GM12878 (cell line): ENCODE data around the gene C19orf81. TPM values are rescaled to one million over a fixed set of nuclear protein-coding genes. Genes with fewer than 3 reads are reported as not detected.

ENCODE experiments used
- ATAC-seq: fragments of 200-7000 bp; cut with Tn5 transposase; 3 replicates; pipeline ENCODE4 v1.9.1; 2020; ENCODE audit warnings: mild to moderate bottlenecking, moderate library complexity
- BruUV-seq: library from RNA; stranded (reverse); fragments of 400-500 nt; replicated peaks from 2 replicates; lab custom pipeline; 2021; lab: Mats Ljungman, UMichigan
- CTCF ChIA-PET: fragments of 300-600 bp; sonication (Branson Sonifier 250); formaldehyde crosslinking; extraction: SDS; loops from one replicate; lab custom pipeline; 2021; ENCODE audit warnings: inconsistent platforms; lab: Yijun Ruan, JAX
- POLR2A ChIA-PET: fragments of 350-600 bp; formaldehyde crosslinking; extraction: SDS; loops from one replicate; lab custom pipeline; 2021; ENCODE audit warnings: inconsistent platforms; lab: Charles Lee
- RAD21 ChIA-PET: fragments of 300-600 bp; sonication (Branson Sonifier 250); formaldehyde crosslinking; loops from one replicate; lab custom pipeline; 2023; ENCODE audit warnings: antibody characterized with exemption; ENCODE audit not compliant: unreplicated experiment; lab: Charles Lee
- SMC1A ChIA-PET: fragments of 300-600 bp; sonication (Branson Sonifier 250); formaldehyde crosslinking; loops from one replicate; lab custom pipeline; 2023; ENCODE audit not compliant: unreplicated experiment, uncharacterized antibody; lab: Charles Lee
- DNase-seq: peaks from one replicate; pipeline ENCODE4 v3.0.0-alpha.2; 2011; ENCODE audit warnings: low read depth, low spot score
- FAIRE-seq: peaks from 3 replicates; lab custom pipeline; 2011; peaks lifted over from hg19 to GRCh38; lab: Jason Lieb, UNC
- H2AFZ ChIP-seq: 2 replicates; pipeline ENCODE4 v1.6.0; 2011; ENCODE audit warnings: low read depth, low read length, control low read depth; ENCODE audit not compliant: control insufficient read depth
- H3K27ac ChIP-seq: 2 replicates; pipeline ENCODE4 v1.5.1; 2011; ENCODE audit warnings: control low read depth; ENCODE audit not compliant: control insufficient read depth, insufficient read depth
- H3K27me3 ChIP-seq, 2 experiments: replicated peaks in 1 of 2; 2 replicates each; pipeline versions ENCODE4 v1.6.0 to v1.6.1; 2011; ENCODE audit warnings: low read length in 1 of 2; ENCODE audit not compliant: control insufficient read depth in 2 of 2, insufficient read depth in 2 of 2
- H3K36me3 ChIP-seq, 2 experiments: 2 replicates each; pipeline ENCODE4 v1.5.1; 2011; ENCODE audit warnings: low read length in 1 of 2; ENCODE audit not compliant: control insufficient read depth in 2 of 2, insufficient read depth in 2 of 2
- H3K4me1 ChIP-seq: 2 replicates; pipeline ENCODE4 v1.6.1; 2011; ENCODE audit warnings: mild to moderate bottlenecking, low read length, moderate library complexity, mixed read lengths; ENCODE audit not compliant: control insufficient read depth, insufficient read depth
- H3K4me2 ChIP-seq: 2 replicates; pipeline ENCODE4 v1.6.0; 2011; ENCODE audit warnings: control low read depth; ENCODE audit not compliant: control insufficient read depth, insufficient read depth
- H3K4me3 ChIP-seq: fragments of 200-600 bp; sonication (generic); 2 replicates; pipeline ENCODE4 v1.5.1; 2016
- H3K79me2 ChIP-seq: 2 replicates; pipeline ENCODE4 v1.6.0; 2011; ENCODE audit warnings: low read length; ENCODE audit not compliant: control insufficient read depth, insufficient read depth
- H3K9ac ChIP-seq: 2 replicates; pipeline ENCODE4 v1.8.0; 2011; ENCODE audit warnings: low read length, control low read depth, mixed read lengths; ENCODE audit not compliant: control insufficient read depth, insufficient read depth
- H3K9me3 ChIP-seq: replicated peaks from 3 replicates; pipeline ENCODE4 v1.5.1; 2011; ENCODE audit warnings: mild to moderate bottlenecking, low read length; ENCODE audit not compliant: control insufficient read depth, insufficient read depth
- H4K20me1 ChIP-seq: 2 replicates; pipeline ENCODE4 v1.6.0; 2011; ENCODE audit not compliant: control insufficient read depth, insufficient read depth
- FOXK2 ChIP-seq: fragments of 450-650 bp; IDR thresholded peaks from 2 replicates; pipeline ENCODE4 v1.6.1; 2017; ENCODE audit warnings: mild to moderate bottlenecking, moderate library complexity
- JUND ChIP-seq: IDR thresholded peaks from 2 replicates; pipeline ENCODE4 v1.6.1; 2012; ENCODE audit warnings: low read depth, mild to moderate bottlenecking, low read length, improper control_type of control experiment, moderate library complexity
- NFYA ChIP-seq: IDR thresholded peaks from 2 replicates; pipeline ENCODE4 v1.6.1; 2011; ENCODE audit warnings: low read depth, mild to moderate bottlenecking, low read length, improper control_type of control experiment, borderline replicate concordance
- NRF1 ChIP-seq: conservative IDR thresholded peaks from 2 replicates; pipeline ENCODE4 v1.6.1; 2011; ENCODE audit warnings: mild to moderate bottlenecking, low read depth, low read length, improper control_type of control experiment
- PAX8 ChIP-seq: fragments of 450-650 bp; IDR thresholded peaks from 2 replicates; pipeline ENCODE4 v1.6.1; 2017; ENCODE audit warnings: mild to moderate bottlenecking, moderate library complexity
- RAD21 ChIP-seq: IDR thresholded peaks from 2 replicates; pipeline ENCODE4 v1.6.1; 2011; ENCODE audit warnings: mild to moderate bottlenecking, low read depth, low read length, moderate library complexity; ENCODE audit not compliant: insufficient read depth
- RFX5 ChIP-seq: IDR thresholded peaks from 2 replicates; pipeline ENCODE4 v1.6.1; 2011; ENCODE audit warnings: low read depth, low read length, improper control_type of control experiment
- RUNX3 ChIP-seq: IDR thresholded peaks from 2 replicates; pipeline ENCODE4 v1.6.1; 2012; ENCODE audit warnings: low read length, inconsistent platforms
- SP1 ChIP-seq: IDR thresholded peaks from one replicate; pipeline ENCODE4 v1.6.1; 2011; ENCODE audit warnings: low read depth, low read length
- SUZ12 ChIP-seq: fragments of 200-600 bp; sonication (generic); IDR thresholded peaks from one replicate; pipeline ENCODE4 v1.6.1; 2018; ENCODE audit warnings: antibody characterized with exemption, mild to moderate bottlenecking; ENCODE audit not compliant: unreplicated experiment
- ZSCAN29 ChIP-seq: fragments of 450-650 bp; IDR thresholded peaks from 2 replicates; pipeline ENCODE4 v1.6.1; 2017; ENCODE audit warnings: mild to moderate bottlenecking, moderate library complexity
- WGBS: methylation state at CpG from one replicate; pipeline ENCODE4 v1.1.6; 2016; ENCODE audit warnings: low lambda C conversion rate; ENCODE audit not compliant: insufficient replicate concordance, insufficient coverage; ENCODE audit errors: missing lambda C conversion rate; 5-methylcytosine and 5-hydroxymethylcytosine counted together
- in situ Hi-C: fragments of 300-500 bp; cut with MboI; formaldehyde crosslinking; loops from 9 replicates; pipeline ENCODE4 v1.14.3; 2018; ENCODE audit warnings: mixed read lengths
- intact Hi-C: fragments of 100-400 bp; cut with micrococcal nuclease; formaldehyde crosslinking; loops from one replicate; pipeline ENCODE4 v1.14.2; 2022; ENCODE audit not compliant: unreplicated experiment
- polyA plus RNA-seq, 11 experiments: library from polyadenylated mRNA; depleted of rRNA in 4 of 11; unstranded in 6 of 11; stranded (reverse) in 5 of 11; fragments of >200 nt; fragmentation: Nextera tagmentation in 4 of 11; fragmentation: Illumina TruSeq in 1 of 11; extraction: Ambion mirVana in 4 of 11; extraction: Trizol in 1 of 11; gene quantifications; 1 replicate in 1 of 11; 2 replicates in 10 of 11; pipeline versions ENCODE4 v1.2.1 to v1.2.3, GENCODE V29; 2011 to 2016; ENCODE audit warnings: inconsistent platforms in 2 of 11, missing spikeins in 2 of 11, low read depth in 1 of 11
- total RNA-seq, 4 experiments: library from RNA; depleted of rRNA in 3 of 4; stranded (reverse); fragments of >200 nt in 3 of 4; fragmentation: Illumina TruSeq in 1 of 4; extraction: Trizol in 1 of 4; gene quantifications; 2 replicates each; pipeline versions ENCODE4 v1.2.1 to v1.2.3, GENCODE V29; 2013 to 2021
- TF ChIP-seq, protein P1 (sequence below): IDR thresholded peaks from 2 replicates; pipeline ENCODE4 v1.6.1; 2012; ENCODE audit warnings: improper control_type of control experiment, low read depth, low read length; ENCODE audit not compliant: insufficient replicate concordance
- TF ChIP-seq, protein P2 (sequence below): IDR thresholded peaks from 2 replicates; pipeline ENCODE4 v1.6.1; 2011; ENCODE audit warnings: borderline replicate concordance, low read depth, mild to moderate bottlenecking, moderate library complexity, low read length; ENCODE audit not compliant: insufficient read depth, poor library complexity, severe bottlenecking

Gene C19orf81
- total and polyA plus RNA-seq, 10 of the 15 experiments (the other 5 are each of a cell fraction or from before 2014, with no cell fraction given): 0.69 TPM; not detected in 9

DNA sequence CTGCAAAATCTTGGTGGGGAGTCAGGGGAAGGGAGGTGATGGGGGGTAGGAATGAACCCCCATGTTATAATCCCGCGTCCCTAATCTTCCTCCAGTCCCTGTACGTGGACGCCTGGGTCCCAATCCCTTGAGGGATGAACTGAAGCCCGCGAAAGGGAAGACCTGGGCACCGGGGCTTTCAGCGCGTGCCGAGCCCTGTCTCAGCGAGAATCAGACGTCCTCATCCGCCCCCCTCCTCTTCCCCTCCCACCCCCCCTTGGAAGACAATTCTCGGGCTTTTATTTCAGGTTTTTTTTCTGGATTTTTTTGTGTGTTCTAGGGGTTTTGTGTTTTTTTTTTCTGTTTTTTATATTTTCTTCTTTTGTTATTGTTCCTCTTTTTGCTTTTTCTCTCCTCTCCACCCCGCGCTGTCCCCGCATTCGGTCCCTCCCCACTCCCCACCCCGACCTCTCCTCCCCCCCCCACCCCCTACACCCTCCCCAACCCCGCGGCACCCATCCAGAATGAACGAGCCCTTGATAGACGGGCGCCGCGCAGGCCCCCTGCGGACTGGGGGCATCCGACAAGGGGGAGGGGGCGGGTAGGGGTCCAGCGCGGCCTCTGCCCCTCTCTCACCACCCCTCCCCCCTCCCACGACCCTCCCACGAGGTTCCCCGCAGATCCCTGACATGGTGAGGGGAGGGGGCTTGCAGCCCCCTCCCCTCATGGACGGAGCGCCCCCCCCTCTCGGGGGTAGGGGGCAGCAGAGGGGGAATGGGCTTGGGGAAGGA lies 10.3 kb downstream of the C19orf81 start:
- Histone ChIP-seq H3K4me3 (no peak overlapping the region), H3K4me1 (no peaks in the 10 kb centered on the region), H3K9ac (no peak overlapping the region), H3K36me3 (no peaks in the 10 kb centered on the region), H3K27me3 (no peaks in the 10 kb centered on the region), H3K27ac (no peak overlapping the region)
- ChIA-PET CTCF (interaction anchor here (0.6 kb wide), 1 partner anchor 10 kb away, joined by 4 read pairs; no protein-coding TSS in a partner anchor), SMC1A (no interaction called here)
- FAIRE-seq: no peak
- intact Hi-C loops: no loop called here
- TF ChIP-seq, protein P1, sequence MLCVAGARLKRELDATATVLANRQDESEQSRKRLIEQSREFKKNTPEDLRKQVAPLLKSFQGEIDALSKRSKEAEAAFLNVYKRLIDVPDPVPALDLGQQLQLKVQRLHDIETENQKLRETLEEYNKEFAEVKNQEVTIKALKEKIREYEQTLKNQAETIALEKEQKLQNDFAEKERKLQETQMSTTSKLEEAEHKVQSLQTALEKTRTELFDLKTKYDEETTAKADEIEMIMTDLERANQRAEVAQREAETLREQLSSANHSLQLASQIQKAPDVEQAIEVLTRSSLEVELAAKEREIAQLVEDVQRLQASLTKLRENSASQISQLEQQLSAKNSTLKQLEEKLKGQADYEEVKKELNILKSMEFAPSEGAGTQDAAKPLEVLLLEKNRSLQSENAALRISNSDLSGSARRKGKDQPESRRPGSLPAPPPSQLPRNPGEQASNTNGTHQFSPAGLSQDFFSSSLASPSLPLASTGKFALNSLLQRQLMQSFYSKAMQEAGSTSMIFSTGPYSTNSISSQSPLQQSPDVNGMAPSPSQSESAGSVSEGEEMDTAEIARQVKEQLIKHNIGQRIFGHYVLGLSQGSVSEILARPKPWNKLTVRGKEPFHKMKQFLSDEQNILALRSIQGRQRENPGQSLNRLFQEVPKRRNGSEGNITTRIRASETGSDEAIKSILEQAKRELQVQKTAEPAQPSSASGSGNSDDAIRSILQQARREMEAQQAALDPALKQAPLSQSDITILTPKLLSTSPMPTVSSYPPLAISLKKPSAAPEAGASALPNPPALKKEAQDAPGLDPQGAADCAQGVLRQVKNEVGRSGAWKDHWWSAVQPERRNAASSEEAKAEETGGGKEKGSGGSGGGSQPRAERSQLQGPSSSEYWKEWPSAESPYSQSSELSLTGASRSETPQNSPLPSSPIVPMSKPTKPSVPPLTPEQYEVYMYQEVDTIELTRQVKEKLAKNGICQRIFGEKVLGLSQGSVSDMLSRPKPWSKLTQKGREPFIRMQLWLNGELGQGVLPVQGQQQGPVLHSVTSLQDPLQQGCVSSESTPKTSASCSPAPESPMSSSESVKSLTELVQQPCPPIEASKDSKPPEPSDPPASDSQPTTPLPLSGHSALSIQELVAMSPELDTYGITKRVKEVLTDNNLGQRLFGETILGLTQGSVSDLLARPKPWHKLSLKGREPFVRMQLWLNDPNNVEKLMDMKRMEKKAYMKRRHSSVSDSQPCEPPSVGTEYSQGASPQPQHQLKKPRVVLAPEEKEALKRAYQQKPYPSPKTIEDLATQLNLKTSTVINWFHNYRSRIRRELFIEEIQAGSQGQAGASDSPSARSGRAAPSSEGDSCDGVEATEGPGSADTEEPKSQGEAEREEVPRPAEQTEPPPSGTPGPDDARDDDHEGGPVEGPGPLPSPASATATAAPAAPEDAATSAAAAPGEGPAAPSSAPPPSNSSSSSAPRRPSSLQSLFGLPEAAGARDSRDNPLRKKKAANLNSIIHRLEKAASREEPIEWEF: no peak
- TF ChIP-seq NRF1: no peak
- TF ChIP-seq FOXK2: no peak
- TF ChIP-seq NFYA: no peak
- no peak for TF ChIP-seq PAX8
- no peak for TF ChIP-seq SP1
- no peak for TF ChIP-seq RFX5
- no peak for TF ChIP-seq RUNX3
- TF ChIP-seq, protein P2, sequence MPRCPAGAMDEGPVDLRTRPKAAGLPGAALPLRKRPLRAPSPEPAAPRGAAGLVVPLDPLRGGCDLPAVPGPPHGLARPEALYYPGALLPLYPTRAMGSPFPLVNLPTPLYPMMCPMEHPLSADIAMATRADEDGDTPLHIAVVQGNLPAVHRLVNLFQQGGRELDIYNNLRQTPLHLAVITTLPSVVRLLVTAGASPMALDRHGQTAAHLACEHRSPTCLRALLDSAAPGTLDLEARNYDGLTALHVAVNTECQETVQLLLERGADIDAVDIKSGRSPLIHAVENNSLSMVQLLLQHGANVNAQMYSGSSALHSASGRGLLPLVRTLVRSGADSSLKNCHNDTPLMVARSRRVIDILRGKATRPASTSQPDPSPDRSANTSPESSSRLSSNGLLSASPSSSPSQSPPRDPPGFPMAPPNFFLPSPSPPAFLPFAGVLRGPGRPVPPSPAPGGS: no peak
- TF ChIP-seq RAD21: no peak
- TF ChIP-seq SUZ12: no peak
- TF ChIP-seq ZSCAN29: no peak
- TF ChIP-seq JUND: no peak
- TF ChIP-seq, all 136 proteins: peak for 0
- no peak for ATAC-seq
- in situ Hi-C loops: no loop called here
- Histone ChIP-seq H3K79me2 (no peaks in the 10 kb centered on the region), H3K4me2 (no peak overlapping the region), H3K9me3 (no peaks in the 10 kb centered on the region; the same call in 2 of the 3 replicates), H4K20me1 (no peaks in the 10 kb centered on the region), H2AFZ (no peak overlapping the region)
- no peak for DNase-seq
- 9% methylated on average over 10 of the region's 37 CpGs for WGBS
- RAD21 ChIA-PET: no interaction called here
- POLR2A ChIA-PET: no interaction called here
- BruUV-seq: no TSS peak
